NCI-H460 (cell line): ENCODE data around the gene CENPM. TPM values are rescaled to one million over a fixed set of nuclear protein-coding genes. Genes with fewer than 3 reads are reported as not detected.

ENCODE experiments used
- DNase-seq: peaks from one replicate; pipeline ENCODE4 v3.0.0-alpha.2; 2016; ENCODE audit warnings: low read depth; ENCODE audit errors: extremely low read depth
- total RNA-seq: library from RNA; depleted of rRNA; stranded (reverse); fragments of >200 nt; shearing (Covaris generic); gene quantifications from 2 replicates; pipeline ENCODE4 v1.2.3, GENCODE V29; 2014

Gene CENPM
- total RNA-seq, 1 experiment from 2014 or later: 20.7 TPM

- DNase-seq: no peak
Observed at GRCh38 chr22:41934284-41935014, 12.5 kb downstream of the CENPM start.

- no peak for DNase-seq
Observed at GRCh38 chr22:41933411-41934177, 13.4 kb downstream of the CENPM start.

GRCh38 chr22:41932353-41932752, 14.6 kb downstream of the CENPM start:
- no peak for DNase-seq

GRCh38 chr22:41931701-41932269, 15.2 kb downstream of the CENPM start:
- no peak for DNase-seq

GRCh38 chr22:41929418-41929810, 17.5 kb downstream of the CENPM start:
- DNase-seq: no peak

GRCh38 chr22:41928593-41929417, 18.1 kb downstream of the CENPM start:
- no peak for DNase-seq

- no peak for DNase-seq
Observed at GRCh38 chr22:41927813-41928212, 19.1 kb downstream of the CENPM start.

- peak; percentile 30 for DNase-seq
Observed at GRCh38 chr22:41925783-41926460, 21.0 kb downstream of the CENPM start.

GRCh38 chr22:41923595-41924276, 23.2 kb downstream of the CENPM start:
- no peak for DNase-seq

- no peak for DNase-seq
Observed at GRCh38 chr22:41922940-41923594, 23.9 kb downstream of the CENPM start.

- no peak for DNase-seq
Observed at GRCh38 chr22:41922328-41922727, 24.6 kb downstream of the CENPM start.

- no peak for DNase-seq
Observed at GRCh38 chr22:41920271-41920976, 26.5 kb downstream of the CENPM start.

GRCh38 chr22:41919357-41920224, 27.4 kb downstream of the CENPM start:
- DNase-seq: no peak

GRCh38 chr22:41917903-41918791, 28.8 kb downstream of the CENPM start:
- DNase-seq: peak; percentile 16

- no peak for DNase-seq
Observed at GRCh38 chr22:41917375-41917902, 29.5 kb downstream of the CENPM start.

GRCh38 chr22:41916745-41917358, 30.1 kb downstream of the CENPM start:
- no peak for DNase-seq
